GM23248 (cell line): Measurements from ENCODE around the gene GATA5.

Experiments used
- EZH2 ChIP-seq: fragments of 200-600 bp; sonication (generic); IDR thresholded peaks from 2 replicates; pipeline ENCODE4 v1.6.1; 2018; ENCODE audit warnings: antibody characterized with exemption, mild to moderate bottlenecking; ENCODE audit not compliant: insufficient read depth, poor library complexity, severe bottlenecking
- EZH2phosphoT487 ChIP-seq: fragments of 200-600 bp; sonication (generic); IDR thresholded peaks from 2 replicates; pipeline ENCODE4 v1.6.1; 2018; ENCODE audit warnings: antibody characterized with exemption, moderate library complexity, mild to moderate bottlenecking, low read depth; ENCODE audit not compliant: insufficient read depth

GRCh38 chr20:62453186-62453808 is 22.5 kb downstream of the GATA5 start:
- TF ChIP-seq EZH2 (no peak), EZH2phosphoT487 (no peak)
